ENCODE results near the gene ANGPTL3.
"Not testable (repeated sequence)": the region's sequence is repeated elsewhere in the genome, so short reads cannot be mapped to it uniquely, and the experiment has no call there.

GRCh38 chr1:62567182-62567581 lies 30.1 kb upstream of the ANGPTL3 start:
- TF ChIP-seq CTCF (IDR thresholded peaks at IDR 0.05); RAD21 (IDR thresholded peaks at IDR 0.05; ENCODE audit: low read length); POLR2AphosphoS5 (IDR thresholded peaks at IDR 0.05; ENCODE audit: low read depth, low read length); RFX5 (IDR thresholded peaks at IDR 0.05; ENCODE audit: low read length); MEF2A (IDR thresholded peaks at IDR 0.05; ENCODE audit: borderline replicate concordance, low read depth); EP300 (IDR thresholded peaks at IDR 0.05; ENCODE audit: borderline replicate concordance in 1 of 2, low read depth in 1 of 2, low read length in 1 of 2); TAF1 (IDR thresholded peaks at IDR 0.05; ENCODE audit: borderline replicate concordance, low read depth, low read length); YY1 (IDR thresholded peaks at IDR 0.05; ENCODE audit: low read depth); SMC3 (IDR thresholded peaks at IDR 0.05; ENCODE audit: low read depth, low read length); TCF12 (IDR thresholded peaks at IDR 0.05); ELF1 (IDR thresholded peaks at IDR 0.05); FOXJ3 (CRISPR knock-in tag; IDR thresholded peaks at IDR 0.05): not testable (repeated sequence)

Measured in SK-N-SH (cell line).